ENCODE data around the gene OR2M2. TPM values are rescaled to one million over a fixed set of nuclear protein-coding genes. Genes with fewer than 3 reads are reported as not detected.

Gene OR2M2
- total RNA-seq, 1 donor from 2014 or later, result not detected

Other genes starting within 250 kb of the OR2M2 start
- gene OR2AJ1, start 249.9 kb upstream of the OR2M2 start, total RNA-seq, result not detected
- gene OR2L8, start 226.0 kb upstream of the OR2M2 start, total RNA-seq, result not detected
- not detected for gene OR2AK2, start 209.6 kb upstream of the OR2M2 start, total RNA-seq
- gene OR2L5, start 161.2 kb upstream of the OR2M2 start, total RNA-seq, result not detected
- not detected for gene OR2L2, start 144.8 kb upstream of the OR2M2 start, total RNA-seq
- gene OR2L3, start 128.0 kb upstream of the OR2M2 start, total RNA-seq, result not detected
- gene OR2L13, start 79.6 kb upstream of the OR2M2 start, total RNA-seq, result not detected
- gene OR2M5, start 29.7 kb upstream of the OR2M2 start, total RNA-seq, result not detected
- gene OR2M3, start 22.4 kb downstream of the OR2M2 start, total RNA-seq, result not detected
- not detected for gene OR2M4, start 56.6 kb downstream of the OR2M2 start, total RNA-seq
- gene OR2T33, start 103.2 kb downstream of the OR2M2 start, total RNA-seq, result not detected
- gene OR2T12, start 128.6 kb downstream of the OR2M2 start, total RNA-seq, result not detected
- not detected for gene OR2M7, start 149.7 kb downstream of the OR2M2 start, total RNA-seq
- not detected for gene OR14C36, start 174.0 kb downstream of the OR2M2 start, total RNA-seq
- not detected for gene OR2T4, start 186.8 kb downstream of the OR2M2 start, total RNA-seq
- gene OR2T6, start 200.9 kb downstream of the OR2M2 start, total RNA-seq, result not detected
- gene OR2T1, start 228.2 kb downstream of the OR2M2 start, total RNA-seq, result not detected